ENCODE measurements around the gene AHSG.

DNA sequence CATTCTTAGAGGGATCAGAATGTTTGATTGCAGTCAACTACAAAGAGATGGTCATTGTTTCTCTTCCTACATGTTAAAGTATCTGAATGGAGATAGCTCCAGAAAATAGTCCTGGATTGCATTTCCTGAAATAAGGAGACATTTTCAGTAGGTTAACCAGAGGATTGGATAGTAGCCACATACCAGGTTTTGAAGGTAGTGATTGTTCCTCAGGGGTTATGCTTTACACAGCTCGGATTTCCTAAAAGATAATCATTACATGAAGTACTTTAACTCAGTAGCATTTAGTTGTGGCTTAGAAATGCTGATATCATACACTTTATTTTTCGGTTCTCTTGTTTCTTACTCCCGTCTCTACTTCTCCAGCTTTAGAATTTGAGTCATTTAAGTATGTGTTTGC is 32.1 kb upstream of the AHSG start:
- TF ChIP-seq, protein P1, sequence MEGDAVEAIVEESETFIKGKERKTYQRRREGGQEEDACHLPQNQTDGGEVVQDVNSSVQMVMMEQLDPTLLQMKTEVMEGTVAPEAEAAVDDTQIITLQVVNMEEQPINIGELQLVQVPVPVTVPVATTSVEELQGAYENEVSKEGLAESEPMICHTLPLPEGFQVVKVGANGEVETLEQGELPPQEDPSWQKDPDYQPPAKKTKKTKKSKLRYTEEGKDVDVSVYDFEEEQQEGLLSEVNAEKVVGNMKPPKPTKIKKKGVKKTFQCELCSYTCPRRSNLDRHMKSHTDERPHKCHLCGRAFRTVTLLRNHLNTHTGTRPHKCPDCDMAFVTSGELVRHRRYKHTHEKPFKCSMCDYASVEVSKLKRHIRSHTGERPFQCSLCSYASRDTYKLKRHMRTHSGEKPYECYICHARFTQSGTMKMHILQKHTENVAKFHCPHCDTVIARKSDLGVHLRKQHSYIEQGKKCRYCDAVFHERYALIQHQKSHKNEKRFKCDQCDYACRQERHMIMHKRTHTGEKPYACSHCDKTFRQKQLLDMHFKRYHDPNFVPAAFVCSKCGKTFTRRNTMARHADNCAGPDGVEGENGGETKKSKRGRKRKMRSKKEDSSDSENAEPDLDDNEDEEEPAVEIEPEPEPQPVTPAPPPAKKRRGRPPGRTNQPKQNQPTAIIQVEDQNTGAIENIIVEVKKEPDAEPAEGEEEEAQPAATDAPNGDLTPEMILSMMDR (IDR thresholded peaks at IDR 0.05), result no peak
- no peak for TF ChIP-seq POLR2A (IDR thresholded peaks at IDR 0.05)
